Astrocyte (in vitro differentiated cells and primary cell): ENCODE data around the gene GPR68.

ENCODE experiments used
- EZH2 ChIP-seq: IDR thresholded peaks from 2 replicates; pipeline ENCODE4 v1.6.1; 2012; ENCODE audit warnings: mild to moderate bottlenecking, low read length, inconsistent platforms; ENCODE audit not compliant: insufficient read depth
- TF ChIP-seq, protein P1 (sequence below): IDR thresholded peaks from 2 replicates; pipeline ENCODE4 v1.5.1; 2011; ENCODE audit warnings: low read depth, mild to moderate bottlenecking, inconsistent platforms, low read length, moderate library complexity; ENCODE audit not compliant: insufficient read depth

GRCh38 chr14:91280129-91280528, 35.6 kb upstream of the GPR68 start:
- TF ChIP-seq, protein P1, sequence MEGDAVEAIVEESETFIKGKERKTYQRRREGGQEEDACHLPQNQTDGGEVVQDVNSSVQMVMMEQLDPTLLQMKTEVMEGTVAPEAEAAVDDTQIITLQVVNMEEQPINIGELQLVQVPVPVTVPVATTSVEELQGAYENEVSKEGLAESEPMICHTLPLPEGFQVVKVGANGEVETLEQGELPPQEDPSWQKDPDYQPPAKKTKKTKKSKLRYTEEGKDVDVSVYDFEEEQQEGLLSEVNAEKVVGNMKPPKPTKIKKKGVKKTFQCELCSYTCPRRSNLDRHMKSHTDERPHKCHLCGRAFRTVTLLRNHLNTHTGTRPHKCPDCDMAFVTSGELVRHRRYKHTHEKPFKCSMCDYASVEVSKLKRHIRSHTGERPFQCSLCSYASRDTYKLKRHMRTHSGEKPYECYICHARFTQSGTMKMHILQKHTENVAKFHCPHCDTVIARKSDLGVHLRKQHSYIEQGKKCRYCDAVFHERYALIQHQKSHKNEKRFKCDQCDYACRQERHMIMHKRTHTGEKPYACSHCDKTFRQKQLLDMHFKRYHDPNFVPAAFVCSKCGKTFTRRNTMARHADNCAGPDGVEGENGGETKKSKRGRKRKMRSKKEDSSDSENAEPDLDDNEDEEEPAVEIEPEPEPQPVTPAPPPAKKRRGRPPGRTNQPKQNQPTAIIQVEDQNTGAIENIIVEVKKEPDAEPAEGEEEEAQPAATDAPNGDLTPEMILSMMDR, result no peak
- TF ChIP-seq EZH2, result no peak
